ENCODE results near the gene CCDC102B.
"Not testable (repeated sequence)": the region's sequence is repeated elsewhere in the genome, so short reads cannot be mapped to it uniquely, and the experiment has no call there.

CCDC102B gene

GRCh38 chr18:68830256-68831045 is 32.6 kb downstream of the CCDC102B start:
- ATAC-seq (no peak), DNase-seq (no peak)

GRCh38 chr18:68833756-68834155 is 35.9 kb downstream of the CCDC102B start:
- ATAC-seq (no peak), DNase-seq (no peak)

GRCh38 chr18:68837665-68838451 is 40.0 kb downstream of the CCDC102B start:
- no peak for DNase-seq

GRCh38 chr18:68839701-68840100 is 41.8 kb downstream of the CCDC102B start:
- DNase-seq (no peak), ATAC-seq (no peak)

More at GRCh38 chr18:68837665-68838451, 40.0 kb downstream of the CCDC102B start:
- ATAC-seq: no peak

- no peak for DNase-seq
- ATAC-seq: no peak
Observed at GRCh38 chr18:68840554-68841263, 42.8 kb downstream of the CCDC102B start.

- DNase-seq (no peak), ATAC-seq (no peak)
Observed at GRCh38 chr18:68841301-68841700, 43.4 kb downstream of the CCDC102B start.

GRCh38 chr18:68842951-68843350 is 45.1 kb downstream of the CCDC102B start:
- ATAC-seq: no peak

GRCh38 chr18:68843473-68844089 is 45.7 kb downstream of the CCDC102B start:
- DNase-seq (no peak), ATAC-seq (no peak)

More at GRCh38 chr18:68842951-68843350, 45.1 kb downstream of the CCDC102B start:
- no peak for DNase-seq

- DNase-seq (no peak), ATAC-seq (no peak)
Observed at GRCh38 chr18:68847219-68847837, 49.4 kb downstream of the CCDC102B start.

GRCh38 chr18:68848242-68848641 is 50.4 kb downstream of the CCDC102B start:
- ATAC-seq: no peak
- DNase-seq: no peak

GRCh38 chr18:68854786-68855391 is 57.0 kb downstream of the CCDC102B start:
- DNase-seq (no peak), ATAC-seq (no peak)

GRCh38 chr18:68855491-68855890 is 57.6 kb downstream of the CCDC102B start:
- ATAC-seq: no peak
- DNase-seq: no peak

GRCh38 chr18:68861365-68861764 is 63.5 kb downstream of the CCDC102B start:
- ATAC-seq (no peak), DNase-seq (no peak)

GRCh38 chr18:68865021-68865420 is 67.1 kb downstream of the CCDC102B start:
- DNase-seq (no peak), ATAC-seq (no peak)

GRCh38 chr18:68865503-68865902 is 67.6 kb downstream of the CCDC102B start:
- DNase-seq (no peak), ATAC-seq (no peak)

- ATAC-seq: no peak
- no peak for DNase-seq
Observed at GRCh38 chr18:68873003-68873402, 75.1 kb downstream of the CCDC102B start.

GRCh38 chr18:68874361-68874760 is 76.5 kb downstream of the CCDC102B start:
- ATAC-seq (no peak), DNase-seq (no peak)

GRCh38 chr18:68879947-68880346 is 82.1 kb downstream of the CCDC102B start:
- DNase-seq: not testable (repeated sequence)

GRCh38 chr18:68887410-68887809 is 89.5 kb downstream of the CCDC102B start:
- ATAC-seq: no peak
- no peak for DNase-seq

More at GRCh38 chr18:68879947-68880346, 82.1 kb downstream of the CCDC102B start:
- ATAC-seq: not testable (repeated sequence)

- DNase-seq (no peak), ATAC-seq (no peak)
Observed at GRCh38 chr18:68893354-68893753, 95.5 kb downstream of the CCDC102B start.

- ATAC-seq (no peak), DNase-seq (no peak)
Observed at GRCh38 chr18:68897286-68897685, 99.4 kb downstream of the CCDC102B start.

Measured in stimulated activated naive CD8-positive, alpha-beta T cell treated with anti-CD3 and anti-CD28 coated beads, Interleukin-15, Interleukin-2, amounts not matched to agents 100 U/mL and 50 U/mL, for 24 hours (primary cell).